Astrocyte of the hippocampus (primary cell): ENCODE results near the gene NPM1.
A peak's percentile ranks its signal among the peaks of the same experiment; 100 is the strongest.

Source experiments
- DNase-seq: peaks from one replicate; pipeline ENCODE4 v3.0.0; 2011; ENCODE audit warnings: low read depth, low spot score

Gene NPM1

DNA sequence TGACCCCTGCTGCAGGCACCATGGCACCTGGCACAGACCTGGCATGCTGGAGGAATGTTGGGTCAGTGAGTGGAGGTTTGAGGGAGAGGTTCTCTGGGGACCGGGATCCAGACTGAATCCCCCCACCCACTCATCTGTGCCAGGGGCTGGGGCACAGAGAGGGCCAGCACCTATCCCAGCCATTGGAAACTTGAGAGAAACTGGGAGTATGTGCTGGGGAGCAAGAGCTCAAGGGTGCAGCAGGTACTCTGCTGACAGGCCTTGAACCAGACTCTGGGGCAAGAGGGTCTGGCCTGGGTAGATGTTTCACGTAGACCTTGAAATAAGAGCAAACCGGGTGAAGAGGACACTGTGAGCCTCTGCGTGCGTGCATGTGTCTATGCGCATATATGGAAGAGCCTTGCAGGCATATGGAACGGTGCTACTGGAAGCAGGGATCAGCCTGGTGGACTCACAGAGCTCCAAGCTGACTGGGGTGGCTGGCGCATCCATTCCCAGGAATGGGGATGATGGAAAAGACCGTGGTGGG lies 40.6 kb downstream of the NPM1 start:
- DNase-seq = no peak

GRCh38 chr5:171428809-171429542 lies 41.3 kb downstream of the NPM1 start:
- no peak for DNase-seq

DNA sequence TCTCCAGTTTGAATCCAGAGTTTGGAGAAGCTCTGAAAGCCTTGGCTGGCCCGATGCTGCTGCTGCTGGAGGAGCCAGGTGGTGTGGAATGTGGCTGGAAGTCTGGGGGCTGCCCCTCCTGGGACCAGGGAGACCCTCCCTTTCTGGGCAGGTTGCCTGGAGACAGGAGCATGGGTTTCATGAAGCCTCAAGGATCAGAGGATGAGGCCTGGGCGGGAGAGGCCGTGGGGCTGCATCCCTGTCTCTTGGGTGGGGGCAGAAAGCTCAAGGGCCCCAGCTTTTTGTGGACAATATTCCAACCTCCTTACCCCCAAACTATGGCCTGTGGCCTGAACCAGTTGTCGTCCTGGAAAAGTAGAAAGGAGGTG lies 41.9 kb downstream of the NPM1 start:
- no peak for DNase-seq

GRCh38 chr5:171431251-171431777 lies 43.7 kb downstream of the NPM1 start:
- no peak for DNase-seq

GRCh38 chr5:171432076-171432475 lies 44.4 kb downstream of the NPM1 start:
- no peak for DNase-seq

- DNase-seq = no peak
These were observed 45.1 kb downstream of the NPM1 start for GRCh38 chr5:171432583-171433351.

DNA sequence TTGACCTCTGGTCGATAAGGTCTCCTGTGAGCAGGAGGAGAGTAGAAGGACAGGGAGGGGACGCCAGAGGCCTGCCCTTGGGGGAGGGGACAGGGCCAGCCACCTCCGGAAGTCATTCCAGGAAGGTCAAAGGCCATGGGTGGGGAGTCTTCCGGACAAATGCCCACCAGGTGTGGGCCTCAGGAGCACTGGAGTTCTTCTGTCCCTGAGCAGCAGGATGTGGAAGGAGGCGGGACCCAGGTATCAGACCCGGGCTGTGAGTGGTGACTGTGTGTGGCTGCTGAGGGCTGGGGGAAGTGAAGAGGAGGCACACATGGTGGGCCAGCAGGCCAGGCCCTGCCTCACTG lies 45.7 kb downstream of the NPM1 start:
- DNase-seq = no peak

DNA sequence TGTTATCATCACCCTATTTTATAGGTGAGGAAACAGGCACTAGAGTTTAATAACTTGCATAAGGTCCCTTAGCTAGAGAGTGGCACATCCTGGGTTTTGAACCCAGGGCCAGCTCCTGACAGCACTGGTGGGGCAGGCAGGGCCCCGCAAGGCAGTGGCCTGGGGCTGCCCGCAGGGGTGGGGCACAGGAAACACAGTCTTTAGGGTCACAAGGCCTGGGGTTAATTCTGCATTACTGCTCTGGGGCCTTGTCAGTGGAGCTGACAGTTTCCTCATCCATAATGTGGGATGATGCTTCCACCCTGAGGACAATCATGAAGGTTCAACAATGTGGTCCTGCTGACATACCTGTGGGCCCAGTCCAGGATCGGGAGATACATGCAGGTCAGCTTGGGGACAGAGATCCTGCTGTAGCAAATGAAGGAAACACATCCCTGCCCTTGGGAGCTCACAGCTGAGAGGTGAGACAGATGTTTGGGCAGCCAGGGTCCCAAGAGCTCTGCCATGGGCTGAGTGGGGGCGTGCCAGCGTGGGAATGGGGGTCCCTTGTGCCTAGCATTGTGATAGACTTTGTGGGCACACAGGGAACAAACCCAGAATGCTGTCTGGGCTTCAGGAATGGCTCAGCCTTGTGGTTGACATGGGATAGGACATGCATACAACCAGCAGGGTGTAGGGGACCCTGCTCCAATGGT lies 46.5 kb downstream of the NPM1 start:
- no peak for DNase-seq

GRCh38 chr5:171434874-171435273 lies 47.2 kb downstream of the NPM1 start:
- DNase-seq = no peak

- no peak for DNase-seq
These were observed 48.3 kb downstream of the NPM1 start for GRCh38 chr5:171435908-171436307.

- DNase-seq = no peak
These were observed 49.2 kb downstream of the NPM1 start for GRCh38 chr5:171436804-171437285.

- DNase-seq = peak; percentile 23
These were observed 49.7 kb downstream of the NPM1 start for GRCh38 chr5:171437286-171437821.

DNA sequence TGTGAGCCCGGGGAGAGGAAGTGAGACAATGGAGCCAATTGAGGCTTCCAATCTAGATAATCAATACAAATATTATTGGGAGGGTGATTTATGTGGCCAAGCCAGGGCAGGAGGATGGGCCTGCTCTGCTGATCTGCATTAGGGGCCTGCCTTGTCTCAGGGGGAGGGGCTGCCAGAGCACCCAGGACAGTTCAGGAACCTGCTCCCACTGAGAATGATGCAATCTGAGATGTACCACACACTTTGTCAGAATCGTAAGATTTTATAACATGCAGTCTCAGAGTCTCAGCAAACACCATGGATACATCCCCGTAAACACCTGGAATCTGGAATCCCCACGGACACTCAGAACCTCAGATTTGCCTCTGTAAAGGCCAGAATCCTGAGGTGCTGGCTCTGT lies 51.1 kb downstream of the NPM1 start:
- DNase-seq = no peak

- no peak for DNase-seq
These were observed 53.7 kb downstream of the NPM1 start for GRCh38 chr5:171441246-171441791.

- peak; percentile 59 for DNase-seq
These were observed 54.8 kb downstream of the NPM1 start for GRCh38 chr5:171442287-171443042.

- peak; percentile 81 for DNase-seq
These were observed 56.9 kb downstream of the NPM1 start for GRCh38 chr5:171444582-171444981.

GRCh38 chr5:171445644-171446516 lies 58.2 kb downstream of the NPM1 start:
- peak; percentile 41 for DNase-seq

GRCh38 chr5:171447226-171447625 lies 59.6 kb downstream of the NPM1 start:
- DNase-seq = no peak

- DNase-seq = no peak
These were observed 61.8 kb downstream of the NPM1 start for GRCh38 chr5:171449426-171449825.
